Esophagus muscularis mucosa (tissue), 4 donors: ENCODE results near the gene MX2. TPM values are rescaled to one million over a fixed set of nuclear protein-coding genes. Genes with fewer than 3 reads are reported as not detected.

Experiments
- DNase-seq: peaks from one replicate; pipeline ENCODE4 v3.0.0-alpha.2; 2017; ENCODE audit errors: extremely low spot score
- H3K27ac ChIP-seq, 4 donors: fragments of 200-600 bp; sonication (generic); replicated peaks in 1 of 4; 1 replicate in 3 of 4; 2 replicates in 1 of 4; pipeline ENCODE4 v1.5.1; 2016 to 2019; ENCODE audit warnings: mild to moderate bottlenecking in 1 of 4
- H3K27me3 ChIP-seq, 4 donors: fragments of 200-600 bp; sonication (generic); one replicate each; pipeline versions ENCODE4 v1.5.1 to v1.6.0; 2016 to 2019
- H3K36me3 ChIP-seq, 4 donors: fragments of 200-600 bp; sonication (generic); one replicate each; pipeline ENCODE4 v1.5.1; 2016 to 2019
- H3K4me1 ChIP-seq, 4 donors: fragments of 200-600 bp; sonication (generic); one replicate each; pipeline ENCODE4 v1.5.1; 2016 to 2019
- H3K4me3 ChIP-seq, 4 donors: fragments of 200-600 bp; sonication (generic); 1 replicate in 2 of 4; 2 replicates in 2 of 4; pipeline ENCODE4 v1.5.1; 2016 to 2019; ENCODE audit warnings: mild to moderate bottlenecking in 4 of 4, moderate library complexity in 1 of 4
- H3K9me3 ChIP-seq, 4 donors: fragments of 200-600 bp; sonication (generic); 1 replicate in 3 of 4; 2 replicates in 1 of 4; pipeline ENCODE4 v1.5.1; 2016 to 2019
- EP300 ChIP-seq: sonication (generic); formaldehyde crosslinking; IDR thresholded peaks from one replicate; pipeline ENCODE4 v1.6.1; 2017; ENCODE audit warnings: antibody characterized with exemption
- POLR2A ChIP-seq: fragments of 450-650 bp; IDR thresholded peaks from one replicate; pipeline ENCODE4 v1.6.1; 2017; ENCODE audit warnings: antibody characterized with exemption, moderate library complexity, mild to moderate bottlenecking, low read depth
- POLR2AphosphoS5 ChIP-seq, 2 donors: sonication (generic); formaldehyde crosslinking; IDR thresholded peaks; one replicate each; pipeline ENCODE4 v1.6.1; 2017; ENCODE audit warnings: antibody characterized with exemption in 2 of 2
- WGBS: methylation state at CpG from one replicate; pipeline ENCODE4 v1.1.5; 2018; 5-methylcytosine and 5-hydroxymethylcytosine counted together
- intact Hi-C: fragments of 100-400 bp; cut with DNase I; formaldehyde crosslinking; loops from one replicate; pipeline ENCODE4 v1.15.1; 2023
- total RNA-seq, 4 donors: library from RNA; depleted of rRNA; stranded (reverse); fragments of >200 nt; gene quantifications; one replicate each; pipeline versions ENCODE4 v1.1.0 to v1.2.1, GENCODE V29; 2016
- TF ChIP-seq, protein P1 (sequence below), 3 experiments: fragments of 200-600 bp in 2 of 3; fragments of 450-650 bp in 1 of 3; sonication (generic) in 2 of 3; IDR thresholded peaks; one replicate each; pipeline ENCODE4 v1.5.1; 2017 to 2019; ENCODE audit warnings: antibody characterized with exemption in 3 of 3, mild to moderate bottlenecking in 2 of 3, moderate library complexity in 1 of 3

MX2 gene
- total RNA-seq, 4 donors from 2014 or later, result 5.4 to 19.7 (median 7.0) TPM

DNA sequence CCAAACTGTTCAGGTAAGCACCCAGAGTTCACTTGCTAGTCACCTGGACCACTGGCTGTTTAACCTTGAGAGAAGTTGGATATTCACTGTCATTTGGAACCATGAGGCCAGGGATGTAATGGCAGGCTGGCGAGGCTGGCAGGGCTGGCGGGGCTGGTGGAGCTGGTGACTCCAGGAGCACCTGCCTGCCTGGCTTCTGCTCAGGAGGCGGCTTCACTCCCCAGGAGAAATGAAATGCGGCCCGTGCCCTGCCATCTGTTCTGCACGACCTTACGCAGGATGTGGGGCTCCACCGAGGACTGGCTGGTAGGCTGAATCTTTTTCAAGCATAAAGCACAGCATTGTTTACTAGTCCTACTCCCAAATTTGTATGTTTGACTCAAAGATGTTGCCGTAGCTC lies 41.5 kb downstream of the MX2 start:
- intact Hi-C loops, result no loop called here
- TF ChIP-seq POLR2AphosphoS5 (IDR thresholded peaks at IDR 0.05) (no peak), POLR2A (no peak), EP300 (no peak)
- TF ChIP-seq, protein P1, sequence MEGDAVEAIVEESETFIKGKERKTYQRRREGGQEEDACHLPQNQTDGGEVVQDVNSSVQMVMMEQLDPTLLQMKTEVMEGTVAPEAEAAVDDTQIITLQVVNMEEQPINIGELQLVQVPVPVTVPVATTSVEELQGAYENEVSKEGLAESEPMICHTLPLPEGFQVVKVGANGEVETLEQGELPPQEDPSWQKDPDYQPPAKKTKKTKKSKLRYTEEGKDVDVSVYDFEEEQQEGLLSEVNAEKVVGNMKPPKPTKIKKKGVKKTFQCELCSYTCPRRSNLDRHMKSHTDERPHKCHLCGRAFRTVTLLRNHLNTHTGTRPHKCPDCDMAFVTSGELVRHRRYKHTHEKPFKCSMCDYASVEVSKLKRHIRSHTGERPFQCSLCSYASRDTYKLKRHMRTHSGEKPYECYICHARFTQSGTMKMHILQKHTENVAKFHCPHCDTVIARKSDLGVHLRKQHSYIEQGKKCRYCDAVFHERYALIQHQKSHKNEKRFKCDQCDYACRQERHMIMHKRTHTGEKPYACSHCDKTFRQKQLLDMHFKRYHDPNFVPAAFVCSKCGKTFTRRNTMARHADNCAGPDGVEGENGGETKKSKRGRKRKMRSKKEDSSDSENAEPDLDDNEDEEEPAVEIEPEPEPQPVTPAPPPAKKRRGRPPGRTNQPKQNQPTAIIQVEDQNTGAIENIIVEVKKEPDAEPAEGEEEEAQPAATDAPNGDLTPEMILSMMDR (IDR thresholded peaks at IDR 0.05), result no peak
- Histone ChIP-seq H3K36me3 (peaks cover 0 to 88% (median 57%) of the 10 kb centered on the region in 4 donors), H3K4me1 (no peaks in the 10 kb centered on the region), H3K9me3 (no peaks in the 10 kb centered on the region), H3K27ac (no peak overlapping the region), H3K27me3 (peaks cover 0 to 8% (median 0%) of the 10 kb centered on the region in 4 donors), H3K4me3 (no peak overlapping the region)
- no peak for DNase-seq
- 92% methylated on average over 8 of the region's 9 CpGs for WGBS

DNA sequence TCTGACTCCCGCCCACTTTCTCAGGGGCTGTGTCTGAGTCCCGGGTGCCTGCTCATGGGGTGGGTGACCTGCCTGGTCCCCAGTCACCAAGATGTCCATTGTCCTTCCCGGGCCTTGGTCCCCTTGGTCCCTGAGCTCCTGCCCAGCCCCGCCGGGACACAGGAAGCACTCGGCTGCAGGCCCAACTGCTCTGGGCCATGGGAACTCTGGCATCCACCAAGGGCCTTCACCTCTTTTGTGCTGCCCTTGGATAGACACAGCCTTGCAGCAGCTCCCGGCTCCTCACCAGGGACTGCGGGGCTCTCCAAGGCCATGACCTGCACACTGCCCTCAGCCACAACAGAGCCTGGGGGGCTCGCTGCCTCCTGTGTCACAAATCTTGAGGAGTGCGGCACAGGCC lies 42.1 kb downstream of the MX2 start:
- Histone ChIP-seq H3K27me3 (peaks cover 0 to 8% (median 0%) of the 10 kb centered on the region in 4 donors), H3K9me3 (no peaks in the 10 kb centered on the region), H3K27ac (no peak overlapping the region), H3K4me3 (no peak overlapping the region), H3K4me1 (no peaks in the 10 kb centered on the region), H3K36me3 (peaks cover 0 to 88% (median 57%) of the 10 kb centered on the region in 4 donors)
- intact Hi-C loops, result no loop called here
- 95% methylated on average over 7 of the region's 10 CpGs for WGBS
- no peak for DNase-seq
- TF ChIP-seq POLR2A (no peak), EP300 (no peak)

DNA sequence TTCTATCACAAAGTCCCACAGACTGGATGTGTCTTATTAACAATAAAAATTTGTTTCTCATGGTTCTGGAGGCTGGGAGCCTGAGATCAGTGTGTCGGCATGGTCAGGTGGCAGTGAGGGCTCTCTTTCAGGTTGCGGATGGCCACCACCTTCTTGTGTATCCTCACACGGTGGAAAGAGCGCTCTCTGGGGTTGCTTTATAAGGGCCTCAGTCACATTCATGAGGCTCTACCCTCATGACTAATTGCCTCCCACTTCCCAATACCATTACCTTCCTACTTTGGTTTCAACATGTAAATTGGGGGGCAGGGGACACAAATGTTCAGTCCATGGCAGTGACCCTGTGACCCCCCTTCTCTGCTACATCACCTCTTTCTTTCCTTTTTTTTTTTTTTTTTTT lies 43.5 kb downstream of the MX2 start:
- WGBS, result 92% methylated on average over 4 of the region's 4 CpGs
- H3K36me3 ChIP-seq, result peaks cover 0 to 77% (median 56%) of the 10 kb centered on the region in 4 donors

DNA sequence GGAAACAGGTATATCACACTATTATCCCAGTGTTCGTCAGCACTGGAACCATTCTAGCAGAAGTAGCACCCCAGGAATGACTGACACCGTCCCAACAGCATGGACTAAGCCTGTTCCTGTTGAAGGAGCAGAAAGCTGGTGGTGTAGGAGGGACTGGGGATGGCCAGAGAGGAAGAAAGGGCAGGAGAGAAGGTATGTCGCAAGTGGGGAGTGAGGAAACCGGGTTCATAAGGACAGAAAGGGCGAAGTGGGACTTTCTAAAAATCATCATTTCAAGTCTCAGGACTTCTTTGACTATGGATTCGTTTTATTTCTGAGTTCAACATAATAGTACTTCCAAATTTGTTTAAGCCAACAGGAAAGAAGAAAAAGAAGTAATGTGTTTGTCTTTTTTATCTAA lies 44.5 kb downstream of the MX2 start:
- H3K4me1 ChIP-seq, result no peaks in the 10 kb centered on the region
- peaks cover 0 to 8% (median 0%) of the 10 kb centered on the region in 4 donors for H3K9me3 ChIP-seq
- intact Hi-C loops, result no loop called here
- H3K27me3 ChIP-seq, result peaks cover 0 to 8% (median 0%) of the 10 kb centered on the region in 4 donors
- H3K27ac ChIP-seq, result no peak overlapping the region
- no peak overlapping the region for H3K4me3 ChIP-seq
- TF ChIP-seq, protein P1 (IDR thresholded peaks at IDR 0.05), result no peak
- no peak for TF ChIP-seq POLR2AphosphoS5 (IDR thresholded peaks at IDR 0.05)
- TF ChIP-seq POLR2A, result no peak
- no peak for TF ChIP-seq EP300
- WGBS, result 81% methylated on average over 6 of the region's 6 CpGs
- peaks cover 0 to 70% (median 51%) of the 10 kb centered on the region in 4 donors for H3K36me3 ChIP-seq
- DNase-seq, result no peak

More for the DNA sequence above, 43.5 kb downstream of the MX2 start:
- H3K27me3 ChIP-seq, result peaks cover 0 to 8% (median 0%) of the 10 kb centered on the region in 4 donors
- no peaks in the 10 kb centered on the region for H3K4me1 ChIP-seq
- no peak for TF ChIP-seq POLR2AphosphoS5 (IDR thresholded peaks at IDR 0.05)
- no peak for TF ChIP-seq POLR2A
- TF ChIP-seq, protein P1 (IDR thresholded peaks at IDR 0.05), result no peak
- no peak for TF ChIP-seq EP300
- H3K9me3 ChIP-seq, result no peaks in the 10 kb centered on the region
- intact Hi-C loops, result no loop called here
- no peak overlapping the region for H3K4me3 ChIP-seq
- no peak overlapping the region for H3K27ac ChIP-seq
- DNase-seq, result no peak

DNA sequence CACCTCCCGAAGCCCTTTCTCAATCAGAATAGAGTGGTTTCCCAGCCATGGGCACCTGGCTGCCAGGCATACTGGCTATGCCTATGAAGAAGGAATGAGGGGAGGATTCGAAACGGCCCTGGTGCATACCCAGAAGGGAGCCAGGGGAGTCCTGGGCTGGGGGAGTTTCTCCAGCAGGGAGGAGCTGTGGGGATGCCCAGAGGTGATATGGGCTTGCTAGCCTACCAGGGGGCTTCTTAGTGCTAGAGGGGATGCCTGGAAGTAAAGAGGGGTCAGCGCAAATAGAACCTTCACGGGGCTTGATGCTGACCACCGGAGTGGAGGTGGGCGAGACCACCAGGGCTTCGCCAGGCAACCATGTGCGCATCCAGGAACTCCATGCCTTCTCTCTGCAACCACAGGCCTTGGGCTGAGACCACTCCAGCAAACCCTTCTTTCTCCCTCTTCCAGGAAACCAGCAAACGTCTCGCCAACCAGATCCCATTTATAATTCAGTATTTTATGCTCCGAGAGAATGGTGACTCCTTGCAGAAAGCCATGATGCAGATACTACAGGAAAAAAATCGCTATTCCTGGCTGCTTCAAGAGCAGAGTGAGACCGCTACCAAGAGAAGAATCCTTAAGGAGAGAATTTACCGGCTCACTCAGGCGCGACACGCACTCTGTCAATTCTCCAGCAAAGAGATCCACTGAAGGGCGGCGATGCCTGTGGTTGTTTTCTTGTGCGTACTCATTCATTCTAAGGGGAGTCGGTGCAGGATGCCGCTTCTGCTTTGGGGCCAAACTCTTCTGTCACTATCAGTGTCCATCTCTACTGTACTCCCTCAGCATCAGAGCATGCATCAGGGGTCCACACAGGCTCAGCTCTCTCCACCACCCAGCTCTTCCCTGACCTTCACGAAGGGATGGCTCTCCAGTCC lies 46.0 kb downstream of the MX2 start:
- 91% methylated on average over 24 of the region's 24 CpGs for WGBS
- intact Hi-C loops, result no loop called here
- Histone ChIP-seq H3K27ac (no peak overlapping the region), H3K4me3 (no peak overlapping the region), H3K27me3 (peaks cover 0 to 8% (median 0%) of the 10 kb centered on the region in 4 donors), H3K9me3 (peaks cover 0 to 8% (median 3%) of the 10 kb centered on the region in 4 donors), H3K36me3 (peaks cover 0 to 59% (median 41%) of the 10 kb centered on the region in 4 donors), H3K4me1 (no peaks in the 10 kb centered on the region)
- DNase-seq, result no peak
- TF ChIP-seq, protein P1 (IDR thresholded peaks at IDR 0.05), result no peak
- TF ChIP-seq POLR2A (no peak), POLR2AphosphoS5 (IDR thresholded peaks at IDR 0.05) (no peak), EP300 (no peak)
